Endothelial cell (in vitro differentiated cells): ENCODE results near the gene AGBL1. TPM values are rescaled to one million over a fixed set of nuclear protein-coding genes. Genes with fewer than 3 reads are reported as not detected.

Source experiments
- DNase-seq: peaks from one replicate; pipeline ENCODE4 v3.0.0; 2021; ENCODE audit warnings: low spot score
- H3K27ac Mint-ChIP-seq: one replicate; pipeline ENCODE4 v1.8.0; 2021; ENCODE audit warnings: mixed read lengths, inconsistent platforms; ENCODE audit not compliant: unreplicated experiment
- H3K27me3 Mint-ChIP-seq: one replicate; pipeline ENCODE4 v1.8.0; 2021; ENCODE audit warnings: mild to moderate bottlenecking, moderate library complexity, mixed read lengths, inconsistent platforms; ENCODE audit not compliant: unreplicated experiment
- H3K36me3 Mint-ChIP-seq: one replicate; pipeline ENCODE4 v1.8.0; 2021; ENCODE audit warnings: mild to moderate bottlenecking, low read depth, mixed read lengths, inconsistent platforms; ENCODE audit not compliant: unreplicated experiment
- H3K4me1 Mint-ChIP-seq: one replicate; pipeline ENCODE4 v1.8.0; 2021; ENCODE audit warnings: mild to moderate bottlenecking, mixed read lengths, inconsistent platforms; ENCODE audit not compliant: unreplicated experiment
- H3K4me3 Mint-ChIP-seq: one replicate; pipeline ENCODE4 v1.8.0; 2021; ENCODE audit warnings: mild to moderate bottlenecking, mixed read lengths, inconsistent platforms; ENCODE audit not compliant: unreplicated experiment
- H3K9me3 Mint-ChIP-seq: one replicate; pipeline ENCODE4 v1.8.0; 2021; ENCODE audit warnings: mixed read lengths, inconsistent platforms; ENCODE audit not compliant: unreplicated experiment
- total RNA-seq: library from RNA; stranded (reverse); fragmentation: NEBNext Ultra II Directional; extraction: Animal tissue kit (Norgen Biotek cat#: 25700); gene quantifications from one replicate; pipeline ENCODE4 v1.2.1, GENCODE V29; 2021; ENCODE audit not compliant: unreplicated experiment
- TF ChIP-seq, protein P1 (sequence below): fragments of 200-600 bp; sonication (generic); IDR thresholded peaks from one replicate; pipeline ENCODE4 v1.5.0; 2021; ENCODE audit warnings: antibody characterized with exemption; ENCODE audit not compliant: unreplicated experiment

AGBL1 gene
- total RNA-seq, 1 donor from 2014 or later = 0.03 TPM

DNA sequence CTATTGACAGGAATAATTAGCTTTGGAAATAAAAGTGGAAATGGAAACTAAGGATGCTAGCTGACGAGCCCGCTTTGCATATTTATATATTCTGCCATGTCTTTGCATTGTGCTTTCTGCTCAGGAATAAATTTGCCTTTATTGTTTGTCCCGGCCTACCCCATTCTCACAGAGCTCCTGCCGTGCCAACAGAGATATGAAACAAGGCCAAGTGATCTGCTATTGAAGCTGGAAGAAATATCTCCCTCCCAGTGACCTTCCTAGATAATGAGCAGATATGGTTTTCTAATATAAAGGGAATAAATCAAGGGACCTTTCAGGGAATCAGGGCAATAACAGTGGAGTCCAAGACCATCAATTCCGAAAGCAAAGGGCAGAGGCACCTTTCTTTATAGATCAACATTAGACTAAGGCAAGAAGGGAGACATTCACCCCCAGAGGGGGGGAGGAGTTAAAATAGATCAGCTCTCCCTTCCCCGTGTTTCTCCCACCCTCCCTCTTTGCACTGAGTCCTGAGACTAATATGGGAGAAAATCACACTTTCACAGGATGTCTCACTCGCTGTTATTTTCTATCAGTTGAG is 664.6 kb downstream of the AGBL1 start:
- H3K4me3 Mint-ChIP-seq = no peak overlapping the region
- H3K27me3 Mint-ChIP-seq = no peaks in the 10 kb centered on the region
- TF ChIP-seq, protein P1, sequence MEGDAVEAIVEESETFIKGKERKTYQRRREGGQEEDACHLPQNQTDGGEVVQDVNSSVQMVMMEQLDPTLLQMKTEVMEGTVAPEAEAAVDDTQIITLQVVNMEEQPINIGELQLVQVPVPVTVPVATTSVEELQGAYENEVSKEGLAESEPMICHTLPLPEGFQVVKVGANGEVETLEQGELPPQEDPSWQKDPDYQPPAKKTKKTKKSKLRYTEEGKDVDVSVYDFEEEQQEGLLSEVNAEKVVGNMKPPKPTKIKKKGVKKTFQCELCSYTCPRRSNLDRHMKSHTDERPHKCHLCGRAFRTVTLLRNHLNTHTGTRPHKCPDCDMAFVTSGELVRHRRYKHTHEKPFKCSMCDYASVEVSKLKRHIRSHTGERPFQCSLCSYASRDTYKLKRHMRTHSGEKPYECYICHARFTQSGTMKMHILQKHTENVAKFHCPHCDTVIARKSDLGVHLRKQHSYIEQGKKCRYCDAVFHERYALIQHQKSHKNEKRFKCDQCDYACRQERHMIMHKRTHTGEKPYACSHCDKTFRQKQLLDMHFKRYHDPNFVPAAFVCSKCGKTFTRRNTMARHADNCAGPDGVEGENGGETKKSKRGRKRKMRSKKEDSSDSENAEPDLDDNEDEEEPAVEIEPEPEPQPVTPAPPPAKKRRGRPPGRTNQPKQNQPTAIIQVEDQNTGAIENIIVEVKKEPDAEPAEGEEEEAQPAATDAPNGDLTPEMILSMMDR = no peak
- H3K4me1 Mint-ChIP-seq = peaks cover 4% of the 10 kb centered on the region
- H3K36me3 Mint-ChIP-seq = no peaks in the 10 kb centered on the region
- no peak overlapping the region for H3K27ac Mint-ChIP-seq
- no peak for DNase-seq
- H3K9me3 Mint-ChIP-seq = no peaks in the 10 kb centered on the region

DNA sequence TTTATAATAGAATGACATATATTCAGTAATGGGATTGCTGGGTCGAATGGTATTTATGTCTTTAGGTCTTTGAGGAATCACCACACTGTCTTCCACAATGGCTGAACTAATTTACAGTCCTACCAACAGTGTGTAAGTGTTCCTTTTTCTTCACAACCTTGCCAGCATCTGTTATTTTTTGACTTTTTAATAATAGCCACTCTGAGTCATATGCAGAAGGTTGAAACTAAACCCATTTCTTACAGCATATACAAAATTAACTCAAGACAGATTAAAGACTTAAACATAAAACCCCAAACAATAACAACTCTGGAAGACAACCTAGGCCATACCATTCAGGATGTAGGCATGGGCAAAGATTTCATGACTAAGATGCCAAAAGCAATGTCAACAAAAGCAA is 671.4 kb downstream of the AGBL1 start:
- peaks cover 8% of the 10 kb centered on the region for H3K4me1 Mint-ChIP-seq
- DNase-seq = no peak
- TF ChIP-seq, protein P1 = no peak
- no peak overlapping the region for H3K27ac Mint-ChIP-seq
- no peaks in the 10 kb centered on the region for H3K9me3 Mint-ChIP-seq
- no peaks in the 10 kb centered on the region for H3K36me3 Mint-ChIP-seq
- H3K27me3 Mint-ChIP-seq = no peaks in the 10 kb centered on the region
- H3K4me3 Mint-ChIP-seq = no peak overlapping the region

DNA sequence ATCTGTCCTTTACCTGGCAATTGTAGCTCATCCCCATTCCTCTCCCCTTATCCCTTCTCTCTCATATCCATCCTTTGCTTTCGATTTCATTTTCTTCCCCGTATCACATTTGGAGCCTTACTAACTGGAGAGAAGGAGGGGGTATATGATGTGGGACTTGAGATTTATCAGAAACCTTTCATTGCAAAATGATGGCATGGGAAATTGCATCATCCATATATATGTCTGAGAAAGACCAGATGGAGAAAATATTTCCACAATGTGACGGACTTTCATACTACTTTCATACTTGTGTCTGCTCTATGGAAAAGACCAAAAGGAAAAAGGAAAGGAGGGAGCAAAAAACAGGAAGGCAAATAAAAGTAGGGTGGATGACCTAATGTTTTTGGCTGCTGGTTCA is 675.2 kb downstream of the AGBL1 start:
- Mint-ChIP-seq H3K36me3 (no peaks in the 10 kb centered on the region), H3K4me3 (no peak overlapping the region), H3K9me3 (no peaks in the 10 kb centered on the region), H3K4me1 (peaks cover 8% of the 10 kb centered on the region), H3K27ac (no peak overlapping the region), H3K27me3 (no peaks in the 10 kb centered on the region)
- DNase-seq = no peak
- TF ChIP-seq, protein P1 = no peak

DNA sequence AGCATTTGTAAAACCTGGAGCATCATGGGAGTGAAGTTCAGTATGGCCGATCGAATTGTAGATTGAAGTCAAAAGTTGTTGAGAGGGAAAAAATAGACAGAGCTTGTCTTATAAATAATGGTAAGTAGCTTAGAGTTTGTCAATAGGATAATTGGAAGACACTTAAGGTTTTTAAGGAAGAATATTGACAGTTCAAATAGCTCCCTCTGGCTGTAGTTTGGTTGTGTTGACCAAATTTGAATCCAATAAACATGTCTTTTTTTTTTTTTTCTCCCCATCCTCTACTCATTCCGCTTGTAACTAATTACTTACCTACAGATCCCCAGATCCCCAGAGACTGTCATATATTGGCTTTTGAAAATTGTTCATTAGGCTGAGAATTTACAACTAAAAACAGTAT is 677.0 kb downstream of the AGBL1 start:
- H3K27me3 Mint-ChIP-seq = no peaks in the 10 kb centered on the region
- TF ChIP-seq, protein P1 = no peak
- no peak overlapping the region for H3K27ac Mint-ChIP-seq
- no peaks in the 10 kb centered on the region for H3K36me3 Mint-ChIP-seq
- DNase-seq = no peak
- peaks cover 8% of the 10 kb centered on the region for H3K4me1 Mint-ChIP-seq
- H3K9me3 Mint-ChIP-seq = no peaks in the 10 kb centered on the region
- no peak overlapping the region for H3K4me3 Mint-ChIP-seq

DNA sequence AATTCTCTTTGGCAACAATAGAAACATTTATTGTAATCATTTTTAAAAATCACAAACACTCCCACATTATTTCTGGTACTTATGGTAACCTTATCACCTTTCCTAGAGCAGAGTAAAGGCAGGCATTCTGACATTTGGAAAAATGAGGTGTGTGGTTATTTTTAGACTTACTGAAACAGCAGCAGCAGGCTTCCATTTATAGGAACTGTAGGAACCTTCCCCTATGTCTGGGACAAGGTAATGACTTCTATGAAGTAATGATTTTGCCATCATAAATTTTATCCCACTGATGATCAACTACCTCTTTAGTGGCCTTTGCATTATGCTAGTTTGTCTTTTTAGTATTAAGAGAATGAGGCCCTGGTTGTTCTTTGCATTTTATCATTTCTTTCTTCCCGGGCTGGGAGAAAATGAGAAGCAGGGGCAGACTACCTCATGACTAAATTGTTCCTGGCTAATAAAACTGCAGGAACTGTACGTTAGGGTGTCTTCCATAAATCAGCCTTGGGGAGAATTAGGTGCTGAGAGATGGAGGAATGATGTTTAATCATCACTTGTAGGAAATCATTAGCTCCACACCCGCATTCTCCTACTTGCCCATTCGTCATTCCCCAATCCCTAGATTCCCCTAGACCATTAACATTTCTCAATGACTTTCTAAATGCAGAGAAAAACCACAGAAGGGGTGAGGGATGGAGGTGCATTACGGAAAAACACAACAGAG is 680.3 kb downstream of the AGBL1 start:
- no peak for DNase-seq
- Mint-ChIP-seq H3K27me3 (no peaks in the 10 kb centered on the region), H3K36me3 (no peaks in the 10 kb centered on the region), H3K9me3 (no peaks in the 10 kb centered on the region), H3K4me3 (no peak overlapping the region), H3K27ac (no peak overlapping the region), H3K4me1 (peaks cover 6% of the 10 kb centered on the region)
- TF ChIP-seq, protein P1 = no peak
